ENCODE data around the gene PAK6. TPM values are rescaled to one million over a fixed set of nuclear protein-coding genes. Genes with fewer than 3 reads are reported as not detected.

Gene PAK6
- polyA plus RNA-seq, 1 donor from 2014 or later: 32.4 TPM

DNA sequence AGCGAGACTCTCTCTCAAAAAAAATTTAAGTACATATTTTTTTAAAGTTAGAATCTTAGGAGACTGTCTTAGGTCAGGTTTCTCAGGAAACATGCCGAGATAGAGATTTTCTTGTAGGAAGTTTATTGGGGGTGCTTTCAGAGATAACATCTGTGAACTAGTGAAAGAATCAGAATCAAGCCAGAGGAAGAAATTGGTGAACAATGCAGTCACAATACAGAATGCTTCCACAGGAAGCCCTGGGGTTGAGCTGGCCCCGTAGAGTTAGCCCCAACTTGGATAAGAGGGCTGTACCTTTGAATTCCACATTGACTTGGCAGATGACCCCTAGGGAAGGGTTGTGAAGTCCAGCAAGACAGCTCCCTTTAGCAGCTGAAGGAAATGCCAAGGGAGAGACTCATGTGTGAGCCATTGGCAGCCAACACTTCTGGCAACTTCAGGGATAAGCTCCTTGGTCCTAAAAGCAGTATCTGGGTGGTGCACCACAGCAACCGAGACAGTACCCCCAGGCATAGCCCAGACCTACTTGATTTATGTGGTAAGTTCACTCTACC is 75.9 kb downstream of the PAK6 start:
- Histone ChIP-seq H2AFZ (ENCODE audit: low read depth, low read length) (no peak overlapping the region), H3K27ac (ENCODE audit: low read length) (no peak overlapping the region), H4K20me1 (ENCODE audit: insufficient read depth) (no peaks in the 10 kb centered on the region), H3K27me3 (ENCODE audit: insufficient read depth, low read depth, low read length) (no peaks in the 10 kb centered on the region), H3K4me3 (ENCODE audit: low read length) (no peak overlapping the region), H3K9ac (ENCODE audit: low read length) (no peak overlapping the region), H3K9me3 (ENCODE audit: low read length) (no peaks in the 10 kb centered on the region), H3K9me2 (ENCODE audit: insufficient read depth, low read length) (no peaks in the 10 kb centered on the region), H3F3A (ENCODE audit: insufficient read depth, low read length, poor library complexity, severe bottlenecking) (no peaks in the 10 kb centered on the region), H3K4me2 (ENCODE audit: low read length) (no peak overlapping the region), H3K36me3 (ENCODE audit: insufficient read depth, low read length) (no peaks in the 10 kb centered on the region), H3K79me2 (replicated peaks; ENCODE audit: insufficient read depth, low read length) (no peaks in the 10 kb centered on the region)
- TF ChIP-seq POLR2AphosphoS5 (IDR thresholded peaks at IDR 0.05): no peak
- TF ChIP-seq EZH2 (IDR thresholded peaks at IDR 0.05; ENCODE audit: borderline replicate concordance, insufficient read depth, low read length, poor library complexity, severe bottlenecking): no peak
- TF ChIP-seq RAD21 (conservative IDR thresholded peaks at IDR 0.05): no peak
- TF ChIP-seq TAF1 (IDR thresholded peaks at IDR 0.05; ENCODE audit: low read depth): no peak
- no peak for TF ChIP-seq SMC3 (conservative IDR thresholded peaks at IDR 0.05; ENCODE audit: poor library complexity)
- TF ChIP-seq CTCF (IDR thresholded peaks at IDR 0.05; ENCODE audit: poor library complexity, severe bottlenecking): no peak
- no peak for TF ChIP-seq MXI1 (conservative IDR thresholded peaks at IDR 0.05; ENCODE audit: poor library complexity, severe bottlenecking)
- TF ChIP-seq EP300 (conservative IDR thresholded peaks at IDR 0.05; ENCODE audit: poor library complexity, severe bottlenecking): no peak
- TF ChIP-seq, protein P1, sequence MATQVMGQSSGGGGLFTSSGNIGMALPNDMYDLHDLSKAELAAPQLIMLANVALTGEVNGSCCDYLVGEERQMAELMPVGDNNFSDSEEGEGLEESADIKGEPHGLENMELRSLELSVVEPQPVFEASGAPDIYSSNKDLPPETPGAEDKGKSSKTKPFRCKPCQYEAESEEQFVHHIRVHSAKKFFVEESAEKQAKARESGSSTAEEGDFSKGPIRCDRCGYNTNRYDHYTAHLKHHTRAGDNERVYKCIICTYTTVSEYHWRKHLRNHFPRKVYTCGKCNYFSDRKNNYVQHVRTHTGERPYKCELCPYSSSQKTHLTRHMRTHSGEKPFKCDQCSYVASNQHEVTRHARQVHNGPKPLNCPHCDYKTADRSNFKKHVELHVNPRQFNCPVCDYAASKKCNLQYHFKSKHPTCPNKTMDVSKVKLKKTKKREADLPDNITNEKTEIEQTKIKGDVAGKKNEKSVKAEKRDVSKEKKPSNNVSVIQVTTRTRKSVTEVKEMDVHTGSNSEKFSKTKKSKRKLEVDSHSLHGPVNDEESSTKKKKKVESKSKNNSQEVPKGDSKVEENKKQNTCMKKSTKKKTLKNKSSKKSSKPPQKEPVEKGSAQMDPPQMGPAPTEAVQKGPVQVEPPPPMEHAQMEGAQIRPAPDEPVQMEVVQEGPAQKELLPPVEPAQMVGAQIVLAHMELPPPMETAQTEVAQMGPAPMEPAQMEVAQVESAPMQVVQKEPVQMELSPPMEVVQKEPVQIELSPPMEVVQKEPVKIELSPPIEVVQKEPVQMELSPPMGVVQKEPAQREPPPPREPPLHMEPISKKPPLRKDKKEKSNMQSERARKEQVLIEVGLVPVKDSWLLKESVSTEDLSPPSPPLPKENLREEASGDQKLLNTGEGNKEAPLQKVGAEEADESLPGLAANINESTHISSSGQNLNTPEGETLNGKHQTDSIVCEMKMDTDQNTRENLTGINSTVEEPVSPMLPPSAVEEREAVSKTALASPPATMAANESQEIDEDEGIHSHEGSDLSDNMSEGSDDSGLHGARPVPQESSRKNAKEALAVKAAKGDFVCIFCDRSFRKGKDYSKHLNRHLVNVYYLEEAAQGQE (IDR thresholded peaks at IDR 0.05; ENCODE audit: borderline replicate concordance): no peak

GRCh38 chr15:40316931-40317330 is 78.1 kb downstream of the PAK6 start:
- Histone ChIP-seq H3K27ac (ENCODE audit: low read length) (no peak overlapping the region), H3K4me3 (ENCODE audit: low read length) (no peak overlapping the region), H3K4me2 (ENCODE audit: low read length) (no peak overlapping the region), H3F3A (ENCODE audit: insufficient read depth, low read length, poor library complexity, severe bottlenecking) (no peaks in the 10 kb centered on the region), H3K27me3 (ENCODE audit: insufficient read depth, low read depth, low read length) (no peaks in the 10 kb centered on the region), H3K36me3 (ENCODE audit: insufficient read depth, low read length) (no peaks in the 10 kb centered on the region), H3K9me2 (ENCODE audit: insufficient read depth, low read length) (no peaks in the 10 kb centered on the region), H3K79me2 (replicated peaks; ENCODE audit: insufficient read depth, low read length) (no peaks in the 10 kb centered on the region), H3K9ac (ENCODE audit: low read length) (no peak overlapping the region), H3K9me3 (ENCODE audit: low read length) (no peaks in the 10 kb centered on the region), H2AFZ (ENCODE audit: low read depth, low read length) (no peak overlapping the region), H4K20me1 (ENCODE audit: insufficient read depth) (no peaks in the 10 kb centered on the region)
- TF ChIP-seq CTCF (IDR thresholded peaks at IDR 0.05; ENCODE audit: poor library complexity, severe bottlenecking): no peak
- no peak for TF ChIP-seq SMC3 (conservative IDR thresholded peaks at IDR 0.05; ENCODE audit: poor library complexity)
- TF ChIP-seq POLR2AphosphoS5 (IDR thresholded peaks at IDR 0.05): no peak
- TF ChIP-seq RAD21 (conservative IDR thresholded peaks at IDR 0.05): no peak
- TF ChIP-seq, protein P1 (IDR thresholded peaks at IDR 0.05; ENCODE audit: borderline replicate concordance): no peak
- no peak for TF ChIP-seq EZH2 (IDR thresholded peaks at IDR 0.05; ENCODE audit: borderline replicate concordance, insufficient read depth, low read length, poor library complexity, severe bottlenecking)
- TF ChIP-seq EP300 (conservative IDR thresholded peaks at IDR 0.05; ENCODE audit: poor library complexity, severe bottlenecking): no peak
- TF ChIP-seq MXI1 (conservative IDR thresholded peaks at IDR 0.05; ENCODE audit: poor library complexity, severe bottlenecking): no peak
- no peak for TF ChIP-seq TAF1 (IDR thresholded peaks at IDR 0.05; ENCODE audit: low read depth)

Data from neural cell (in vitro differentiated cells).